ENCODE results near the gene DAGLA. TPM values are rescaled to one million over a fixed set of nuclear protein-coding genes. Genes with fewer than 3 reads are reported as not detected.

Gene DAGLA
- total RNA-seq, 1 experiment from 2014 or later: 4.8 TPM

DNA sequence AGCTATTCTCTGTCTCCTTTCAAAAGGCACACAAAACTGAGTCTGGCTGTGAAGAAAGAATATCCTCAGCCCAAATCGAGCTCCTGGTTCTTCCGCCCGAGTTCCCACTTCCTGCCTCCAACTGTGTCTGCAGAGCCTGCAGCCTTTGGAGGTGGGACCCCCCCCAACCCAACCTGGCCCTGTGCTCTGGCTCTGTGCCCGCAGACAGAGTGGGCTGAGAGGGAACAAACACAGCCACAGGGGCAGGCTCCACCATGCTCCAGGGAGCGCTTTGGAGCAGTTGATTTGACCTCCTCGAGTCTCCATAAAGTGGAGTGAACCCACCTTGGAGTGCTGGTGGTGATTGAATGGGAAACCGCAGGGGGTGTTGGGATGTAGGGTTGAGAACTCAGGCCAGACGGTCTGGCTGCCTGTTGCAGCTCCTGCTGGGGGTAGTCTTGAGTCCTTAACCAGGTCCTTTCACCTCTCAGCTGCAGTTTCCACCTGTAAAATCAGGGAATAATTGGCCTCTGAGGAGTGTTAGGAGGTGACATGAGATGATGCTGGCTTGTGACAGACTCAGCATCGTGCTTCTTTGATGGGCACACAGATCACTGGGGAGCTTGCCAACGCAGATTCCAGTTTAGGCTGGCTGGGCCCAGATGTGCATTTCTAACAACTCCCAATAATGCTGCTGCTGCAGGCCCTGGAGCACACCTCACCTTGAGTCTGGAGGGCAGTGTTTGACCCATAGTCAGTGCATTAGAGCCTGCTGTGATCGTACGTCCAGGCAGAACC, 11.4 kb downstream of the DAGLA start:
- no peak overlapping the region for H3K4me3 ChIP-seq (ENCODE audit: insufficient read depth, low read depth, low read length)
- no peaks in the 10 kb centered on the region for H3K27me3 ChIP-seq (ENCODE audit: control insufficient read depth, insufficient read depth, low read length)
- peak; percentile 79 for DNase-seq
- H3K36me3 ChIP-seq (replicated peaks; ENCODE audit: control insufficient read depth, insufficient read depth, low read length): no peaks in the 10 kb centered on the region

DNA sequence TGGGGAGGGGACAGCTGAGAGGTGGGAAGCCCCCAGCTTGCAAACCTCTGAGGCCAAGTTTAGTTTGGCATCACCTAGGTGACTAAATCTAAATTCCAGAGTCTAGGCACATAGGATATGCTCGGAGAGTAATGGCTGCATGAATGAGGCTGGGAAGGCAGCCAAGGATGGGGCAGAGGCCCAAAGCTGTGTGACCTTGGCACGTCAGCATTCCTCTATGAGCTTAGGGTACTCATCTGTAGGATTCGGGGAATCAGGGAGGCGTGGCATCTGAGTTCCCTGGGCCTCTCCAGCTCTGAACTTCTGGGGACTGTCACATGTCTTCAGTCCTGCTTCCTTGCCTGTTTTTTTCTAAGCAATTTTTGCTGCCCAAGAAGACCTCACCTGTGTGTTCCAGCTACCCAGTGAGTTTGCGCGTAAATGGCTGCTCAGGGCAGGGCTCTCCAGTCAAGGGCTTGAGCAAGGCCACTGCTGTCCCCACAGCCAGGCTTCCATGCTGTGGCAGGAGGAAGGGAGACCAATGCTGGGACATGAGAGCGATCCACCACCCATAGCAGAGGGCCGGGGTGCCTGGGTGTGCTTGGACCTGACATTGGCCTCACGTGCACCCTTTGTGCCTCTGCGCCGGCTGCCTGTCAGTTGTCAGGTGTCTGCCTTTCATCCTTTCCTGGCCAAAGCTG, 13.9 kb downstream of the DAGLA start:
- Histone ChIP-seq H3K27me3 (ENCODE audit: control insufficient read depth, insufficient read depth, low read length) (no peaks in the 10 kb centered on the region), H3K4me3 (ENCODE audit: insufficient read depth, low read depth, low read length) (no peak overlapping the region), H3K36me3 (replicated peaks; ENCODE audit: control insufficient read depth, insufficient read depth, low read length) (no peaks in the 10 kb centered on the region)
- no peak for DNase-seq

DNA sequence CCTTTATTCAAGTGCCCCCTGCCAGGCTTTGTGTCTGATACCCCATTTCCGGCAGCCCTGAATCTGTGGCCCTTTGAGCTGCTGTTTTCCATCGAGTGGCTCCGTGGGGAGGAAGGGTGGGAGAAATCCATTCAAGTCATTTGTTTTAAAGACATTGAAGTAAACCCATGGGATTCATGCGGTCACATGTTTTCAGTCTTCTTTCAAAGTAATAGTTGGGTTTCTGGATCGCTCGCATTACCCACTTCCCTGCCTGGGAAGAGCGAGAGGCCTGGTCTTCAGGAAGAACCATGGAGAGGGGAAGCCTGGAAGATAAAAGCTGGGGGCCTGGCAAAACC, 14.4 kb downstream of the DAGLA start:
- DNase-seq: peak; percentile 70
- H3K4me3 ChIP-seq (ENCODE audit: insufficient read depth, low read depth, low read length): no peak overlapping the region
- no peaks in the 10 kb centered on the region for H3K36me3 ChIP-seq (replicated peaks; ENCODE audit: control insufficient read depth, insufficient read depth, low read length)

DNA sequence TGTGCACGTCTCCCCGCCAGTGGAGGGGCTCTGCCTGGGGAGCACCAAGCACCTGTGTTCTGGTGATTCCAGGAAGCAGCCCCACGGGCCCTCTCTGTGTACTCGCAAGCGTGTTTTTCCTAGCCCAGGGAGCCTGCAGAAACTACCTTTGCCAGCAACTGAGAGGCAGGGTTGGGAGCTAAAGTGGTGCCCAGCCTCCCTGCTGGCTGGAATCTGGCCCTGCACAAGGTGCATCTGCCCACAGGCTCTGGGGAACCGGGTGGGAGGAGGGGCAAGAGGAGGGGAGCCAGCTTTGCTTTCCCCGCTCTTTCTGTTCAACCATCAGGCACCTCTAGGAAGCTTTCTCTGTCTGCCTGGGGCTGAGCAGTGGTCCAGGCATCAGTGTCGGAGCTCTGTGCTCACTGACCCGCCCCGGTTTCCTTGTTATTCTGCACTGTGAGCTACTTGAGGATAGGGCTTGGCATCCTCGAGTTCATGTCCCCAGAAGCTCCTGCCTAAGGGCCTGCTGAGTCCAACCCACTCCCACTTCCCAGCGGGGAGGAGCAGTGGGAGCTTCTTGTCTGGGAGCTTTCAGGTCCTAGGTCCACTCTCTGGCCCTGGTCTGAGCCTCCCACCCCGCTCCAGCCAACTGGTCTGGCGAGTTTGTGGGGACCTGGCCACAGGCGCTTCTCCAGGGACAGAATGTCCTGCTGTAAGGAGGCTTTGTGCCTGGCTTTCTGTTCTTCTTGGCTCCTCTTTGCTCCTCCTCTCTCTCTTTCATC, 14.9 kb downstream of the DAGLA start:
- Histone ChIP-seq H3K27me3 (ENCODE audit: control insufficient read depth, insufficient read depth, low read length) (no peaks in the 10 kb centered on the region), H3K4me3 (ENCODE audit: insufficient read depth, low read depth, low read length) (no peak overlapping the region), H3K36me3 (replicated peaks; ENCODE audit: control insufficient read depth, insufficient read depth, low read length) (no peaks in the 10 kb centered on the region)
- DNase-seq: peak; percentile 82

More for the DNA sequence above, 14.4 kb downstream of the DAGLA start:
- H3K27me3 ChIP-seq (ENCODE audit: control insufficient read depth, insufficient read depth, low read length): no peaks in the 10 kb centered on the region

DNA sequence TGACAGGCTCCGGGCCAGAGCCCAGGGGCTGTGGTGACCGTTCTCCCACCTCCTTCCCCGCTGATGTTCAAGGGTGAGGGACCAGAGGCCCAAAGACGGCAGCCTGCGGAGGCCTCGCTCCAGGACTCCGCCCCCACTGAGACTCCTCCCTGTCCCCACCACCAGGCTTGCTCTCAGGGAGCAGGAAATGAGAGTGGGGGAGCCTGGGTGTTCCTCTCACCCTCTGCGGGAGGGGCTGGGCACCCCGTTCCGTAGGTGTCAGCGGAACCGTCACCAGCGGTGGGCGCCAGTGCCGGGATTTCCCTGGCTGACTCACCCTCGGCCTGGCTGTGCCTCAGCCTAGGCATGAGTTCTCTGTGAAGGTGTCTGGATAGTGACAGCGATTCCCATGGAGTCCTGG, 15.7 kb downstream of the DAGLA start:
- Histone ChIP-seq H3K36me3 (replicated peaks; ENCODE audit: control insufficient read depth, insufficient read depth, low read length) (no peaks in the 10 kb centered on the region), H3K27me3 (ENCODE audit: control insufficient read depth, insufficient read depth, low read length) (no peaks in the 10 kb centered on the region), H3K4me3 (ENCODE audit: insufficient read depth, low read depth, low read length) (no peak overlapping the region)
- peak; percentile 82 for DNase-seq

DNA sequence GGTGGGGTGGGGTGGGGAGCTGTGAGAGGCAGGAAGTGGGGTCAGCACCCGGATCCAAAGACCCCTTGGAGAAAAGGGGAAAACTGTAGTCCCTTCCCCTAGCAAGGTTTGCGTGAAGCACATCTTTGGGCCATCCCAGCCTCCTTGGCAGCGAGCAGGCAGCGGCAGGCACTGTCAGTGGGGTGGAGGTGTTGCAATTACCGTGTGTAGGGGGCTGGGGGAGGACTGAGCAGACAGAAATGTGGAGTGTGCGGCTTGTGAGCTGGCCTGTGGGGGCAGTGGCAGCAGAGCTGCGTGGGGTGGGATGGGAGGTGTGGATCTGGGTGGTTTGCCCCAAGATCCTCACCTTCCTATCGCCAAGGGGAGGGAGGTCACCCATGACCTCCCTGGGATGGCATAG, 16.4 kb downstream of the DAGLA start:
- no peaks in the 10 kb centered on the region for H3K36me3 ChIP-seq (replicated peaks; ENCODE audit: control insufficient read depth, insufficient read depth, low read length)
- no peak overlapping the region for H3K4me3 ChIP-seq (ENCODE audit: insufficient read depth, low read depth, low read length)
- DNase-seq: no peak
- no peaks in the 10 kb centered on the region for H3K27me3 ChIP-seq (ENCODE audit: control insufficient read depth, insufficient read depth, low read length)

DNA sequence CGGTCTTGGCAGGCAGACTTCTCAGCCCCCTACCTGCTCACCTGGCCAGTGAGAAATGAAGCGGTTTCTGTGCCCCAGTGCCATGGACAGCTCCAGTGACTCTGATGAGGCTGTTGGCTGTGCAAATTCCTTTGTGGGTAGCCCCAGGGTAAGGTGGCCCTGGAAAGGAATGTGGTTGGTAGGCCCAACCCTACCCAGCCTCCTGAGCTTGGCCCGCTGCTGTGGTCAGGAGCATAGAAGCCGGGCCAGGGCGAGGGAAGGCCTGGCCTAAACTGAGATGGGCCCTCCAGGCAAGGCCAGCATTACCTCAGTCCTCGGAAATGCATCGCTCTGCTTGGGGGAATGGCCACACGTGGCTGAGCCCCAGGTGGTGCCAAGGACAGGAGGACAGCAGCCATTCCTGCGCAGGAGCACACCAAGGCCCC, 16.9 kb downstream of the DAGLA start:
- no peaks in the 10 kb centered on the region for H3K27me3 ChIP-seq (ENCODE audit: control insufficient read depth, insufficient read depth, low read length)
- no peak for DNase-seq
- no peak overlapping the region for H3K4me3 ChIP-seq (ENCODE audit: insufficient read depth, low read depth, low read length)
- no peaks in the 10 kb centered on the region for H3K36me3 ChIP-seq (replicated peaks; ENCODE audit: control insufficient read depth, insufficient read depth, low read length)

DNA sequence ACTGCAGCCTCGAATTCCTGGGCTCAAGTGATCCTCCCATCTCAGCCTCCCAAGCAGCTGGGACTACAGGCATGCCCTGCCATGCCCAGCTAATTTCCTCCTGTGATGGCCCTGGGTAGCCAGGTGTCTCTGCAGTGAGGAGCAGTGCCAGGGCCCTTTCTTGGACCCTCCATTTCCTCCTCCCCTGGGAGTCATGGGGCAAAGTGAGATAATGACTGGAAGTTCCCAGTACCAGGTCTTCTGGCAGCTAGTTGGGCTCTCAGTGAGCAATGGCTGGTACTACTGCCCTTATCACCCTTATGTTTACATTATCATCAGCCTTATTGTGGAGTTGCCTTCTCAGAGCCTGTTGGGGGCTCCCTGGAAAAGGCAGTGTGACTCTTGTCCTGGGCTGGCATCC, 17.6 kb downstream of the DAGLA start:
- H3K27me3 ChIP-seq (ENCODE audit: control insufficient read depth, insufficient read depth, low read length): no peaks in the 10 kb centered on the region
- no peak for DNase-seq
- H3K36me3 ChIP-seq (replicated peaks; ENCODE audit: control insufficient read depth, insufficient read depth, low read length): no peaks in the 10 kb centered on the region
- H3K4me3 ChIP-seq (ENCODE audit: insufficient read depth, low read depth, low read length): no peak overlapping the region

DNA sequence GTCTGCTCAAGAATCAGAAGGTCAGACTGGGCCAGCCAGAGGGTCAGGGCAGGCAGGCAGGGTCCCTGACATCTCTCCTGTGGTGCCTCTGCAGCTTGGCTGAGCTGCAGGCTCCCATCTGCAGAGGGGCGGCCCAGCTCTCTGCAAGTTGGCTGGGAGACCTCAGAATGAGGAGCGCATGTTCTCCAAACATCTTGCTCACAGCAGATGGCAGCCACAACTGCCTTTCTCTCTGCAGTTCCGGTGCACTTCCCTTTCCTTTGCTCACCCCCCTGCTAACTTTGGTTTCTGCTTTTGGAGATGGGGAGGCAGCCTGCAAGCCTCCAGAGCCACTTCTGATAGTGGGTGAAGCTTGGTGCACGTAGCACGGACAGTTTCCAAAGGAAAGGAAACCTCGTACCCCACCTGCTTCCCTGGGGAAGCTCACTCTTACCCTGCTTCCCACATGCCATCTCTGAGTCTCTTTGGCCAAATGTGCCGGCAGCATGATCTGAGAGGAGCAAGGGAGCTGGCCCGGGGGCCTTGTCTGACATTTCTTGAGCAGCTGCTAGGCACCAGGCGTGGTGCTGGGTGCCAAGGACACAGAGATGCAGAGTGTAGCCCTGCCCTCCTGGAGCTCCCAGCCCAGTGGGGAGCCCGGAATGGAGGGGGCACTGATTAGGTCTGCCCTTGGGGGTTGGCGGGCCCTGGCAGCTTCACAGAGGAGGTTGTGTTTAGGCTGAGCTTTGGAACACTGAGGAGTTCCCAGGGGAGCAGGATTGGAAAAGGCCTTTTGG, 18.2 kb downstream of the DAGLA start:
- no peak for DNase-seq
- Histone ChIP-seq H3K4me3 (ENCODE audit: insufficient read depth, low read depth, low read length) (no peak overlapping the region), H3K36me3 (replicated peaks; ENCODE audit: control insufficient read depth, insufficient read depth, low read length) (no peaks in the 10 kb centered on the region), H3K27me3 (ENCODE audit: control insufficient read depth, insufficient read depth, low read length) (no peaks in the 10 kb centered on the region)

DNA sequence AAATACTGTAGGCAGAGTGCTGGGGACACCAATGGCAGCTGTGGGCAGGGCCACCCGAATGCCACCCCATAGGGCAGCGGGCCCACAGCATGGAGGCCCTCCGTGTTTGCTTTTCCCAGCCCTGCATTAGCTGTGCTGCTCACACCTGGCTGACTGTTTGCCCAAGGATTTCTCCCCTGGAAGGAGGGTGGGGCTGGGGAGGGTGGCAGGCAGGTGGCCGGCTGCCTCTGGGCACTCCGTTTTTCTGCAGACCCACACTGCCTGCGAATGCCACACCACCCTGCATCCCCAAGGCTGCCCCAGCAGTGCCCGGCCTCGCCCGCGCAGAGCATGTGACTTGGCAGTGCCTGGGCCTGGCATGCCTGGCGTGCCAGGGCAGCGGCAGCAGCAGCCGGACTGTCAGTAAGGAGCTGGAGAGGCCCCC, 19.6 kb downstream of the DAGLA start:
- no peaks in the 10 kb centered on the region for H3K36me3 ChIP-seq (replicated peaks; ENCODE audit: control insufficient read depth, insufficient read depth, low read length)
- H3K27me3 ChIP-seq (ENCODE audit: control insufficient read depth, insufficient read depth, low read length): no peaks in the 10 kb centered on the region
- DNase-seq: no peak
- H3K4me3 ChIP-seq (ENCODE audit: insufficient read depth, low read depth, low read length): no peak overlapping the region

DNA sequence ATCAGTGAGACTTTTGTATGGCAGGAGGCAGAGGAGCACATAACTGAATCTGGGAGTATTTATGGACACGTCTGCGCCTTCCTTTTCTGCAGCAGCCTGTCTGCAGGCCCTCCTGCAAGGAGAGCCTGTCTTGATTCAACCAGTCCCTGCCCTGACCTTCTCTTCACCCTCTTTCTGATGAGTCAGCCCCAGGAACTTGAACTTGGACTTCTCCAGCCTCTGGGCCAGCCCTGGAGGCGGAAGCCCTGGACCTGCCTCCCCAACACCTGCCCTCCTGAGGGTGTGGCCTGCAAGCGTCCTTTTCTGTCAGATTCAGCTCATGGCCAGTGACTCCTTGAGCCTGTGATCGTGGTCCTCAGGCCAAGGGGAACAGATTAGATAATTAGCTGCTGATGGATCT, 20.0 kb downstream of the DAGLA start:
- DNase-seq: no peak

DNA sequence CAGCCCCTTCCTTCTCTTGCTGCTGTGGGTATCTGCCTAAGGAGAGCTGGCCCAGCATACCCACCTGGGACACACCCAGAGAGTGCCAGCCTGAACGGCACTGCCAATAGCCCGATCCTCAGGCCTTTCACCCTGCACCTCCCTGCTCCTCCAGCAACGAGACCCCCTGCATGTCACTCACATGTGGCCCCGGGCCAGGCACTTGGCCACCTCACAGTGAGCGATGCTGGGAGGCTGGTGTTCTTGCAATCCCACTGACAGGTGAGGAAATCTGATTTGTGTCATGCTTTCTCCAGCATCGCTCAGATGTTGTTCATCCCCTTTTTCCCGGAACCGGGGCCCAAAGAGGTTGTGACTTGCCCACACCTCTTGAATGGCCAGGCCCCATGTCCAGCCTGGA, 20.5 kb downstream of the DAGLA start:
- Histone ChIP-seq H3K27me3 (ENCODE audit: control insufficient read depth, insufficient read depth, low read length) (no peaks in the 10 kb centered on the region), H3K36me3 (replicated peaks; ENCODE audit: control insufficient read depth, insufficient read depth, low read length) (no peaks in the 10 kb centered on the region), H3K4me3 (ENCODE audit: insufficient read depth, low read depth, low read length) (no peak overlapping the region)
- DNase-seq: no peak

More for the DNA sequence above, 20.0 kb downstream of the DAGLA start:
- Histone ChIP-seq H3K27me3 (ENCODE audit: control insufficient read depth, insufficient read depth, low read length) (no peaks in the 10 kb centered on the region), H3K4me3 (ENCODE audit: insufficient read depth, low read depth, low read length) (no peak overlapping the region), H3K36me3 (replicated peaks; ENCODE audit: control insufficient read depth, insufficient read depth, low read length) (no peaks in the 10 kb centered on the region)

DNA sequence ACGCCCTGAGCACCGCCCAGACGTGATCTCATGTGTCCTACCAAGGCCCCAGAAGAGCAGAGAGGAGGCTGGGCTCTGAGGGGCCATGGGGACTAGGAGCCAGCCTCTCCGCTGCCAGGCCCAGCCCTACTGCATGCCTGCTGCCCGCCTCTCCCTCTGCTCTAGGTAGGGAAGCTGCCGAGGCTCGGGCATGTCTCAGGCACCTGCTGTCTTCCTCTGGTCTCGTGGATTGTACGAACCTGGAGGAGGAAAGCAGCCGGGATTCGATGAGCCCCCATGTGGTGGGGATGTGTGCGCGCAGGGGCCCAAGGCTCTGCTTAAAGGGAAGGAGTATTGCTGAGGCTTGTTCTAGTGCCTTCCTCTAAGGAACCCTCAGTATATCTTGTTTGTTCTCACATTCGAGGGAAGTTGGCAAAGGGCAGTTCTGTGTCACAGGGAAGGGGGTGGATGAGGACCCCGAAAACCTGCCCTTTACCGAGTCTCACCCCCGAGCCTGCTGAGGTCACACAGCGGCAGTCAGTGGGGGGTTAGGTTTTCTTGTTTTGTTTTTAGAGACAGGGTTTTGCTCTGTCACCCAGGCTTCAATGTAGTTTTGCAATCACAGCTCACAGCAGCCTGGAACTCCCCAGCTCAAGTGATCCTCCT, 21.2 kb downstream of the DAGLA start:
- peak; percentile 89 for DNase-seq
- no peaks in the 10 kb centered on the region for H3K36me3 ChIP-seq (replicated peaks; ENCODE audit: control insufficient read depth, insufficient read depth, low read length)
- H3K4me3 ChIP-seq (ENCODE audit: insufficient read depth, low read depth, low read length): no peak overlapping the region
- no peaks in the 10 kb centered on the region for H3K27me3 ChIP-seq (ENCODE audit: control insufficient read depth, insufficient read depth, low read length)

DNA sequence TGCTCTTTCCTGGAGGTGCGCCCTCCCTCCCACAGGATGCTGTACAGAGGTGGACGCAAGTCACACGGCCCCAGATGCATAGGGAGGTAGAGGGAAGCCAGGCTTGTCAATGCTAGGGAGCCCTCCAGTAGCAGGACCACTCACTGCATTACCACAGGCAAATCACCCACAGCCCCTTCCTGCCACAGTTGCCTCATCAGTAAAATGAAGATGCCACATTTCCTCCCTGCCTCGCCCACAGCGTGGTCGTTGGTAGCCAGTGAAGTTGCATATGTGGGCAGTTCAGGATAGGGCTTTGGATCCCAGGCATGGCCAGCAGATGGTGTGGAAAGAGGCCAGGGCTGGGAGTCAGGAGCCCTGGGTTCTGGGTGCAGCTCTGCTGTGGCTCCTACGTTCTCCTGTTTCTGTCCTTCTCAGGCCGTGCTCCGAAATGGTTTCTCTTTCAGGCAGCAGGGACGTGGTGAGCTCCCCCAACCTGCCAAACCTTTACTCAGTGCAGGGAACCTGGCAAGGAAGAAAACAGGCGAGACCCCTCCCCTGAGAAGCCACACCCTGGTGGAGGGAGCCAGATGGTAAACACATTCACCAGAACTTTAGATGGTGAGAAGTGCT, 22.6 kb downstream of the DAGLA start:
- H3K27me3 ChIP-seq (ENCODE audit: control insufficient read depth, insufficient read depth, low read length): no peaks in the 10 kb centered on the region
- no peaks in the 10 kb centered on the region for H3K36me3 ChIP-seq (replicated peaks; ENCODE audit: control insufficient read depth, insufficient read depth, low read length)
- no peak for DNase-seq
- H3K4me3 ChIP-seq (ENCODE audit: insufficient read depth, low read depth, low read length): no peak overlapping the region

Measured in H7 (cell line).